ENCODE data around the gene ZNF862. TPM values are rescaled to one million over a fixed set of nuclear protein-coding genes. Genes with fewer than 3 reads are reported as not detected.

The ZNF862 gene
- total RNA-seq, 1 experiment from 2014 or later: 1.9 TPM

DNA sequence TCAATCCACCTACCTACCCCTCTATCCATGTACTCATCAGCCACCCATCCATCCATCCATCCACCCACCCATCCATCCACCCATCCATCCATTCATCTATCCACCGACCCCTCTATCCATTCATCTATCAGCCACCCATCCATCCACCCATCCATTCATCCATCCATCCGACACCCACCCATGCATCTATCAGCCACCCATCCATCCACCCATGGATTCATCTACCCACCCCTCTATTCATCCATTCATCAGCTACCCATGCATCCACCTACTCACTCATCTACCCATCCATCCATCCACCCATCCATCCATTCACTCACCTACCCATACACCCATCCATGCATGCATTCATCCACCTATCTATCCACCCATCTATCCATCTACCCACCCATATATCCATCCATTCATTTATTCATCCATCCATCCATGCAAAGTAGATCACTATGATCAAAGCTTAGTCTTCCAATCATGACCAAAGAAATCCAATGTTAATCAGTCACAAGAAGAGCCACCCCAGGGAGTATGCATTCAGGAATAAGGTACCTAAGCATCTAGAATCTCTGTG lies 37.1 kb upstream of the ZNF862 start:
- Mint-ChIP-seq H3K36me3 (ENCODE audit: insufficient read depth in 1 of 3, low read depth in 3 of 3) (no peaks in the 10 kb centered on the region), H3K27ac (no peak overlapping the region), H3K4me3 (no peak overlapping the region), H3K27me3 (ENCODE audit: low read depth) (peaks cover 7% of the 10 kb centered on the region), H3K9me3 (no peaks in the 10 kb centered on the region), H3K4me1 (peaks cover 0 to 8% of the 10 kb centered on the region in 2 experiments; a peak in 3 of 4 replicates)
- H3K18ac ChIP-seq (ENCODE audit: insufficient read length, low read depth, low read length): no peak overlapping the region
- no peak overlapping the region for H4K5ac ChIP-seq (ENCODE audit: insufficient read length, low read depth, low read length)
- H2BK20ac ChIP-seq (ENCODE audit: low read depth, low read length, poor library complexity, severe bottlenecking): no peak overlapping the region
- H3K9ac ChIP-seq (ENCODE audit: extremely low read depth, insufficient read length, low read length): no peak overlapping the region
- H4K91ac ChIP-seq (ENCODE audit: insufficient read length, low read depth, low read length): no peak overlapping the region
- TF ChIP-seq, protein P1, sequence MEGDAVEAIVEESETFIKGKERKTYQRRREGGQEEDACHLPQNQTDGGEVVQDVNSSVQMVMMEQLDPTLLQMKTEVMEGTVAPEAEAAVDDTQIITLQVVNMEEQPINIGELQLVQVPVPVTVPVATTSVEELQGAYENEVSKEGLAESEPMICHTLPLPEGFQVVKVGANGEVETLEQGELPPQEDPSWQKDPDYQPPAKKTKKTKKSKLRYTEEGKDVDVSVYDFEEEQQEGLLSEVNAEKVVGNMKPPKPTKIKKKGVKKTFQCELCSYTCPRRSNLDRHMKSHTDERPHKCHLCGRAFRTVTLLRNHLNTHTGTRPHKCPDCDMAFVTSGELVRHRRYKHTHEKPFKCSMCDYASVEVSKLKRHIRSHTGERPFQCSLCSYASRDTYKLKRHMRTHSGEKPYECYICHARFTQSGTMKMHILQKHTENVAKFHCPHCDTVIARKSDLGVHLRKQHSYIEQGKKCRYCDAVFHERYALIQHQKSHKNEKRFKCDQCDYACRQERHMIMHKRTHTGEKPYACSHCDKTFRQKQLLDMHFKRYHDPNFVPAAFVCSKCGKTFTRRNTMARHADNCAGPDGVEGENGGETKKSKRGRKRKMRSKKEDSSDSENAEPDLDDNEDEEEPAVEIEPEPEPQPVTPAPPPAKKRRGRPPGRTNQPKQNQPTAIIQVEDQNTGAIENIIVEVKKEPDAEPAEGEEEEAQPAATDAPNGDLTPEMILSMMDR (conservative IDR thresholded peaks at IDR 0.05): no peak
- no peaks in the 10 kb centered on the region for H3K79me1 ChIP-seq (ENCODE audit: insufficient read depth, low read depth, low read length, poor library complexity, severe bottlenecking)
- WGBS (ENCODE audit: extremely low coverage, insufficient read length, low lambda C conversion rate): 100% methylated on average over 2 of the region's 2 CpGs
- H3K79me2 ChIP-seq (ENCODE audit: insufficient read depth, low read length): no peaks in the 10 kb centered on the region
- H2AK5ac ChIP-seq (ENCODE audit: insufficient read length, low read length): no peak overlapping the region
- H3K23me2 ChIP-seq (ENCODE audit: insufficient read length, low read depth, low read length, poor library complexity, severe bottlenecking): no peaks in the 10 kb centered on the region
- H3T11ph ChIP-seq (ENCODE audit: low read length): no peak overlapping the region
- no peak overlapping the region for H3K4me2 ChIP-seq (ENCODE audit: insufficient read depth, insufficient read length, low read length)
- H3K4me1 ChIP-seq (ENCODE audit: insufficient read depth, low read length): no peaks in the 10 kb centered on the region
- H2BK120ac ChIP-seq (ENCODE audit: low read depth, low read length, poor library complexity, severe bottlenecking): no peak overlapping the region
- no peak overlapping the region for H3K56ac ChIP-seq (ENCODE audit: insufficient read length, low read depth, low read length)
- H2BK12ac ChIP-seq (ENCODE audit: insufficient read length, low read depth, low read length): no peak overlapping the region
- no peak overlapping the region for H3K27ac ChIP-seq (ENCODE audit: insufficient read length, low read depth, low read length)
- H4K20me1 ChIP-seq (ENCODE audit: control insufficient read depth, insufficient read depth, insufficient read length): no peaks in the 10 kb centered on the region
- no peaks in the 10 kb centered on the region for H3K9me3 ChIP-seq (ENCODE audit: control insufficient read depth, low read depth, low read length)
- no peak overlapping the region for H4K8ac ChIP-seq (replicated peaks; ENCODE audit: insufficient read length, low read depth, low read length)
- H2AFZ ChIP-seq (ENCODE audit: low read length): no peak overlapping the region
- no peak overlapping the region for H2BK5ac ChIP-seq (ENCODE audit: insufficient read length, low read length)
- H3K14ac ChIP-seq (ENCODE audit: insufficient read depth, low read length): no peak overlapping the region
- H2BK15ac ChIP-seq (ENCODE audit: low read depth, low read length): no peak overlapping the region
- H3K4ac ChIP-seq (ENCODE audit: low read depth, low read length): no peak overlapping the region
- H3K27me3 ChIP-seq (ENCODE audit: insufficient read depth, low read length): no peaks in the 10 kb centered on the region
- no peak for DNase-seq
- no peak overlapping the region for H3K23ac ChIP-seq (ENCODE audit: insufficient read length, low read depth, low read length)

Measured in H9 (cell line).